Amygdala (tissue), 56 donors: ENCODE results near the gene PARP3.

ENCODE experiments used
- DNase-seq, 56 donors: peaks; one replicate each; lab custom pipeline; 2025; lab: John Stamatoyannopoulos, UW

PARP3 gene

DNA sequence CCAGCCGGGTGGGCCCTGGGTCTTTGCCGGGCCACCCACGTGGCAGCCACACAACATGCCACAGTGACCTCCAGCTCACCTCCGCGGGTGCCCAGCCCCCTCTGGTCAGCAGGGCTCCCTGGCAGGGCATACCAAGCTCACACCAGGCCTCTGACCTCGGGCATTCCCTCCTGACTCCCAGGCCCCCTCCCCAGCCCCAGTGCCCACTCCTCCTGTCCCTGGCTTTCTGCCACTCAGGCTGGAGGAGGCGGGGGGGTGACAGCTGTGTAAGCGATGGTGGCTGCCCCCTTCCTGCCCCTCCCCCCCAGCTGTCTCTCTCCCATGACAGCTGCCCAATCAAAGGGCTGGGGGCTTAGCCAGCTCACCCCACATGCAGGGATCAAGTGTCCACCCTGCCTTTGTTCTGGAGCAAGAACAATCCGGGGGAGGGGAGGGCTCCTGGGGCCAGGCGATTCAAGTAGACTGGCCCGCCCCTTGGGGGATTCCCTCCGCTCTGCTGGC lies 21.8 kb downstream of the PARP3 start:
- DNase-seq: peak in 38 of 56 donors; percentile 12 to 85 (median 52)

DNA sequence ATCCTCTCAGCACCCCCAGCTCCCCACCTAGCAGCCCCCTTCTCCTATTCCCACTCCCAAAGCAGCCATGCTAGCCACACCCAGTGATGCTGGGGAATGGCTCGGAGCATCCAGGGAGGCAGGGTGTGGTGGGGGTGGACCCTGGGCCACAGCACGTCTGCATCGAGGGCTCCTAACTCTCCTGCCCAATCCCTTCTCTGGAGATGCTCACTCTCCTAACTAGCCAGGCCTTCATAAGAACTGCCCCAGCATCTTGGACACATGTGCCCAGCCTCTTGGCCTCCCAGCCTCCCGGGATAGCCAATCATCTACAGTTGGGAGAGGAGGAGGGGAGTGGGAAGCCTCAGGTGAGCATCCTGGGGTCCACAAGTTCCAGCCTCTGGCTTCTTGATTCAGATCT lies 22.4 kb downstream of the PARP3 start:
- DNase-seq: no peak

GRCh38 chr3:51966016-51966415 lies 23.9 kb downstream of the PARP3 start:
- peak in 51 of 56 donors; percentile 20 to 92 (median 72) for DNase-seq

DNA sequence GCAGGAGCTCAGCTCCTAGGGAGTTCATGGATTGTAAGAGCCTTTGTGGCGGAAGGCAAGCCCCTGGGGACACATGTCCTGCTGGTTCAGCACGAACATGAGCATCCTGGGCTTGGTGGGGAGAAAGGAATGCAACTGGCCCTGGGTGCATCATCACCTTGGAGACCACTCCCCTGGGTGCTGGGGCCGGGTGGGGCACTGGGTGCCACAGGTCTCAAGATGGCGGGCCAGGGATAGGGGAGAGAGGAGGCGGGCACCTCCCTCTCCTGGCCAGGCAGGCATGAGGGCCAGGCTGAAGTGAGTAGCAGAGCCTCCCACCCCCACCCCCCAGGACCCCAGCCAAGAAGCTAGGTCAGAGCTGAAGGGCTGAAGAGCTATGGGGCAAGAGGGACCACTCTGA lies 24.3 kb downstream of the PARP3 start:
- peak in 11 of 56 donors; percentile 31 to 70 (median 54) for DNase-seq

DNA sequence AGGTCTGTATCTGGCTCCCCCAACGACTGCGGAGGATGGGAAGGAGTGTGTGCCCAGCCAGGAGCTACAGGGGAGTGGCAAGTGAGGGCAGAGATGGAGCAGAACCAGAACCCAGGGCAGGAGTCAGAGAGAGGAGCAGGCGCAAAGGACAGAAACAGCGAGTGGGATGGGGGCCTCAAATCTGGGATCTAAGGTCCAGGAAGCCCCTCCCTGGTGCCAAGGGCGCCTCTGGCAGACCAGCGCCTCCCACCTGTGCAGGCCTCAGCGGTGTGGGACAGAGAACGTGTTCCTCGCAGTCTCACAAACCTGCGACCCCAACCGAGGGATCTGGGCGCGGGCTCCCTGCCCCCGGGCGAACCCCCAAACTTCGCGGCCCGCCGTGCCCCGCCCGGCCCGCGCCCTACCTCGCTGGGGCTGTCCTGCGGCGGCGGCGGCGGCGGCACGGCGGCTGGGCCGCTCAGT lies 24.8 kb downstream of the PARP3 start:
- DNase-seq: peak in 3 of 56 donors; percentile 48 to 57 (median 52)

DNA sequence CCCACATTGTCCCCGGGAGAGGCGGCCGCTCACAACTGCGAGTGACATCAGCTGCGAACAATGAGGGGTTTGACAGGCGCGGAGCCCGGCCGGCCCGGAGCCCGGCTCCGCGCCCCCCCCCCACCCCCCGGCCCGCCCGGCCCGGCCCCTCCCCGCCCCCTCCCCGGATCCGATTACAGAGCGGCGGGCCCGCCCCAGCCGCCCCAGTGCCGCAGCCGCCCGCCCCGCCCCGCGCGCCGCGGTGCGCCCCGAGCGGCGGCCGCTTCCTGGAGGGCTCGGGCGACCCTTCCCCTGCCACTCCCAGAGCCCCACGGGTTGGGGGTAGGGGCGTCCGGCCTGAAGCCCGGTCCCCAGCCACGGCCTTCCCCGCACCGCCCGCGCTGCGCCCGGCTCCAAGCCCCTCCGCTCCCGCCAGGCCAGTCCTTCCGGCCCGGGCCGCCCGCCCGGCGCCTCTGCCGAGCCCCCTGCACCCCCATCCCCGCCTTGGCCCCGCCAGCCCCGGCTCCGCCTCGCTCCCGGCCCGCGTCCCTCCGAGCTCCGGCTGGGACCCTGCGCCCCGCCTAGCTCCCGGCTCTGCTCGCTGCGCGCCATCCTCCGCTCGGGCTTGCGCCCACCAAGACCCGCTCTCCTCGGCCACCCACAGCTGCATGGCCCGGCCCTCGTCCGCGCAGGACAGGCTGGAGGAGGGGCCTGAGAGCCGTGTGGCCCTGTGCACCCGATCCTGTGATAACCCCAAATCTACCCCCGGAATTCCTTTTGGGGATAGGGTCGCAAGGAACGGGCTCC lies 25.4 kb downstream of the PARP3 start, which contains the start of gene PCBP4:
Gene PCBP4, minus strand, starts transcription at position 71 of the 786 bp plus-strand sequence. CDS start 6,214 bp downstream, outside the sequence.
- DNase-seq: peak in 54 of 56 donors; percentile 24 to 89 (median 72)

- peak in 8 of 56 donors; percentile 26 to 48 (median 40) for DNase-seq
These were observed 26.1 kb downstream of the PARP3 start for GRCh38 chr3:51968170-51968775.

- no peak for DNase-seq
These were observed 26.9 kb downstream of the PARP3 start for GRCh38 chr3:51968883-51969678.

DNA sequence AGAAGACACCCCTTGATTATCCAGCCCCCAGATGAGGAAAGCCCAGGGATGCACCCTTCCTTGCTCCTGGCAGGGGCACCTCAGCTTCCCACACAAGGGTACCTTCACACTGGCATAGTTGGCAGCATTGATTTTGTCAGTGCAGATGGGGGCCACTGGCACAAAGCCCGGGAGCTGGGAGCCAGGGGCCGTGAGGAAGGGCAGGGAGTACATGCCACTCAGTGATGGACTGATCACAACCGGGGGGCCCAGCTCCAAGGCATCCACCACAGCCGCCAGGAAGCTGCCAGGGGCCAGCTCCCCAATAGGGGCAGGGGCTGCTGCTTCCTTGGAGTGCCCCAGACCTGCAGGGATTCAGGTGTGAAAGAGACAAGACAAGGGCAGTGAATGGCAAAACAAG lies 27.7 kb downstream of the PARP3 start:
- no peak for DNase-seq

DNA sequence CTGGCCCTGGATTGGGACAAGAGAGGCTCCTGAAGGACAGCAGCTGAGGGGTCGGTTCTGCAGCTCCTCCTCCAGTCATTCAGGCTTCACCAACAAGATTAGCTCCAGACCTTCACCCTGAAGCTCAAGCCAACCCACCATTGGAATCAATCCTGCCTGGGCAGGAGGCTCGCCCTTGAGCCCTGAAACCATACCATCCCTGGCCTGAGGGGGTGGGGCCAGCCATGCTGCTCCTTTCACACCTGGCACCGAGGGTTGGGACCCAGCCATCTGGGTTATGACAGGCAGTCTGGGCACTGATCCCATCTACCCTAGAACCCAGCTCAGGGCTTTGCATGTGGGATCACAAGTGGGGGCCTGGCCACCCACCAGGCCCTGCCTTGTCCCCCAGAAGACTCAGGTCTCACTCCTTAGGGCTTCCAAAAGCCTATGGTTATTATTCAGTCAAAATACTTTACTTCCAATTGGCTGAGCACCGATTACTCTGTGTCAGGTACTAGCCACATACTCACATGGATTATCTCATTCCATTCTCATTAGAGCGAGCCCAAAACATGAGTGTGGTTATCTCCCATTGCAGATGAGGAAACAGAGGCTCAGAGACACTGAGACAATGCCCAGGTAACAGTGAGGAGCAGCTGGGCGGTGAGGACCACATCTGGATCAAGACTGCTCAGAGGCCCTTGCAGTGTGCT lies 28.6 kb downstream of the PARP3 start:
- DNase-seq: no peak

- no peak for DNase-seq
These were observed 29.2 kb downstream of the PARP3 start for GRCh38 chr3:51971350-51971749.

GRCh38 chr3:51974277-51974962 lies 32.3 kb downstream of the PARP3 start:
- DNase-seq: peak in 13 of 56 donors; percentile 39 to 72 (median 62)

DNA sequence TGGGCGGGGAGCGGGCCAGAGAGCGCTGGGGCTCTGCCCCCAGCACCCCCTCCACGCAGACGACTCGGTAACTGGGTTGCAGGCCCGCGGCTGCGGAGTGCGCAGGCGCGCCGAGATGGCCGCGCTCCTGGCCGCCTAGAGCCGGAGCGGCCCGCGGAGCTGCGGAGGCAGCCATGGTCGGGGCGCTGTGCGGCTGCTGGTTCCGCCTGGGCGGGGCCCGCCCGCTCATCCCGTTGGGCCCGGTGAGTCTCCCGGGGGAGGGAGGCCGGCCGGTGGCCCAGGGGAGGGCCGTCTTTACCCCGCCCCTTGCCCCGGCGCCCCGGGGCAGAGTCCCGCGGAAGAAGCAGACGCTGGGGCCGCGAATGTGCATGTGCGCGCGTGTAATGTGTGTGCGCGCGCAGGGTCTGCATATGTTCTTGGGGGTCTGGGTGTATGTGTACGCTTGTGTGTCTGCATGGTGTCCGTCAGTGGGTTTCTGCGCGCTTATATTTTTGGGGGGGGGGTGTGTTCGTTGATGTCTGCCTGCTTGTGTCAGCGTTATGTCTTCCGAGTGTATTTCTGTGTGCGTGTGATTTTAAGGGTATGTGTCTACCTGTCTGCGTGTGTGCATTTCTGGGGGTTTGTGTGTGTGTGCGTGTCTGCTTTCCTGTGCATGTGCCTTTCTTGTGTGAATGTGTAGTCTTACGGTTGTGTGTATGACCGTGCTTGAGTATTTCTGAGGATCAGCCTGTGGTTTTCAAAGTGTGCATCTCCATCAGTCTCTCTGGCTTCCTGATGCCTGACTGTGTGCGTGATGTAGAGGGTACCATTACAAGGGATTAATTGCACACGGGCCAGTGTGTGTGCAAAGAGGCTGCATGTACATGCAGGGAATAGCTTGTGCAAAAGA lies 33.0 kb downstream of the PARP3 start, which contains the start of gene ABHD14A:
Gene ABHD14A, plus strand, starts transcription at position 102 of the 889 bp plus-strand sequence. Its CDS starts 72 bp downstream, at position 174.
- peak in 40 of 56 donors; percentile 38 to 79 (median 60) for DNase-seq

DNA sequence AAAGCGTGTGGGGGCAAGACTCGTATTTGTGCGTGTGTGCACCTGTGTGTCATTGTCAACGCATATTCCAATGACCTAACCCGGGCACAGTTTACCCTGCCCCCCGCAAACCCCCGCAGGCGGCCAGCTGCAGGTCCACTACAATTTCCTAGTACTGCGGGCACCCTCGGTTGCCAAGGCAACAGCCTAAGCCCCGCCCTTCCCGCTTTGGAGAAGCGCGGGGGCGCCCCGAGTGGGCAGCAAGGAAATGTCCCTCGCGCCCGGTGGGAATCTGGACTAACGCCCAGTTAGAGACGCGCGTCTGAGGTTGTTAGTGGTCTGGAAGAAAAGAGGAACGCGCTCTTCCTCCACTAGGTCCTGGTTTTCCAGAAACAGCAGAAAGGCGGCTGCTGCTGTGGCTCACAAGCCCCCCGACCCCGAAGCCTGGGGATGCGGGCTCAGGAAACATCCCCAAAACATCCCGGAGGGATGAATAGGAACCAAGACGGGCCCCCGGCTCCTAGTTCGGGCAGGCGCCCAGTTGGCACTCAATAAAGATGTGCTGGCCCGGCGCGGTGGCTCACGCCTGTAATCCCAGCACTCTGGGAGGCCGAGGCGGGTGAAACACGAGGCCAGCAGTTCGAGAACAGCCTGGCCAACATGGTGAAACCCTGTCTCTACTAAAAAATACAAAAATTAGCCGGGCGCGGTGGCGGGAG lies 33.8 kb downstream of the PARP3 start:
- DNase-seq: peak in 54 of 56 donors; percentile 23 to 89 (median 72)

GRCh38 chr3:51977446-51978142 lies 35.4 kb downstream of the PARP3 start:
- DNase-seq: no peak

DNA sequence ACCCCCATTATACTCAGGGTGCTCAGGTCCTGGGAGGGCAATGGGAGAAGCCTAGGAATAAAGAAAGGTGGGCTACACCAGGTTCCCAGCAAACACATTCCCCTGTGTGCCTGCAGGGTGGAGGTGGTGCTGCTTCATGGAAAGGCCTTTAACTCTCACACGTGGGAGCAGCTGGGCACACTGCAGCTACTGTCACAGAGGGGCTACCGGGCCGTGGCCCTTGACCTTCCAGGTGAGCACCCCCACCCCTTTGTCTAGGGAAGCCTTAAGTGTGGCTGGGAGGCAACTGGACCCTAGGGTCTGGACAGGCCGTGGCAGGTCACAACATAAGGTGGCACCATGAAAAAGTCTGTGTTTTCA lies 36.0 kb downstream of the PARP3 start:
- no peak for DNase-seq

- no peak for DNase-seq
These were observed 38.1 kb downstream of the PARP3 start for GRCh38 chr3:51980253-51980652.
